OCI-LY3 (cell line): Measurements from ENCODE around the gene NPY2R.
A peak's percentile ranks its signal among the peaks of the same experiment; 100 is the strongest.

Experiments
- H2AFZ ChIP-seq: fragments of 200-600, 300-600 bp; shearing (Covaris generic); 2 replicates; pipeline ENCODE4 v1.6.0; 2014; ENCODE audit warnings: antibody characterized with exemption, low read depth, low read length
- H3K27ac ChIP-seq: fragments of 200-600, 300-600 bp; sonication (generic); 2 replicates; pipeline ENCODE4 v1.5.1; 2014; ENCODE audit warnings: mild to moderate bottlenecking, low read length, moderate library complexity, mixed read lengths
- H3K27me3 ChIP-seq: fragments of 200-600, 300-600 bp; sonication (generic); 2 replicates; pipeline ENCODE4 v1.6.1; 2014; ENCODE audit warnings: low read depth, low read length, mixed read lengths
- H3K36me3 ChIP-seq: fragments of 200-600, 300-600 bp; sonication (generic); replicated peaks from 2 replicates; pipeline ENCODE3; 2014; ENCODE audit warnings: low read depth, low read length, mixed read lengths
- H3K4me1 ChIP-seq: fragments of 300-600, 200-600 bp; sonication (generic); 2 replicates; pipeline ENCODE4 v1.6.1; 2014; ENCODE audit warnings: low read length, mixed read lengths
- H3K4me2 ChIP-seq: fragments of 200-600, 300-600 bp; sonication (generic); 2 replicates; pipeline ENCODE4 v1.6.1; 2014; ENCODE audit warnings: low read length, mixed read lengths
- H3K4me3 ChIP-seq: fragments of 300-600, 200-600 bp; sonication (generic); 2 replicates; pipeline ENCODE4 v1.5.1; 2014; ENCODE audit warnings: antibody characterized with exemption, mild to moderate bottlenecking, low read length, moderate library complexity
- H3K79me2 ChIP-seq: fragments of 300-600, 200-600 bp; shearing (Covaris generic); 2 replicates; pipeline ENCODE4 v1.6.1; 2014; ENCODE audit warnings: mild to moderate bottlenecking, low read length, mixed read lengths
- H3K9ac ChIP-seq: fragments of 300-600, 200-600 bp; shearing (Covaris generic); 2 replicates; pipeline ENCODE4 v1.6.0; 2014; ENCODE audit warnings: mild to moderate bottlenecking, low read length, moderate library complexity
- H3K9me3 ChIP-seq: fragments of 200-600, 300-600 bp; shearing (Covaris generic); 2 replicates; pipeline ENCODE4 v1.6.1; 2014; ENCODE audit warnings: low read length, mixed read lengths; ENCODE audit not compliant: insufficient read depth
- H4K20me1 ChIP-seq: fragments of 200-600, 300-600 bp; sonication (generic); 2 replicates; pipeline ENCODE4 v1.6.1; 2016; ENCODE audit warnings: low read length, mixed read lengths; ENCODE audit not compliant: insufficient read depth
- EZH2phosphoT487 ChIP-seq: fragments of 200-600 bp; shearing (Covaris generic); IDR thresholded peaks from 2 replicates; pipeline ENCODE4 v1.6.1; 2018; ENCODE audit warnings: antibody characterized with exemption, mixed run types, low read depth
- TF ChIP-seq, protein P1 (sequence below): fragments of 200-600, 300-600 bp; sonication (generic); IDR thresholded peaks from 2 replicates; pipeline ENCODE4 v1.5.1; 2014; ENCODE audit warnings: antibody characterized with exemption, low read length, low read depth

NPY2R gene

DNA sequence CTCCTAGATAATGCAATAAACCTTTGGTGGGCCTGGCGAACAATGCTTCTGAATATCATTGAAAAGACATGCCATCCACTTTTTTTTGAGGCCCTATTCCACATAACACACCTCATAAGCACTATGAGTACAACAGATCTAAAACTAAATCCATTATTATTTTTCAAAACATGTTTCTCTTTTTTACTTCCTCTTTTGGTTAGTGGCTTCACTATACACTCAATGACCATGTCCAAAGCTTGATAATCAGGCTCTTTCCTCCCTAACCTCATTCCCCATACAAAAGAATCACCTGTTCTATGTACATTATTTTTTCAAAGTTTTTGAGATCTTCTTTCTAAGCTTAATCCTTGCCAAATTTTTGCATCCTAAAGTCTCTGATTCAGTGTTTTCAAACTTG is 20.4 kb upstream of the NPY2R start:
- no peak overlapping the region for H3K9ac ChIP-seq
- TF ChIP-seq, protein P1, sequence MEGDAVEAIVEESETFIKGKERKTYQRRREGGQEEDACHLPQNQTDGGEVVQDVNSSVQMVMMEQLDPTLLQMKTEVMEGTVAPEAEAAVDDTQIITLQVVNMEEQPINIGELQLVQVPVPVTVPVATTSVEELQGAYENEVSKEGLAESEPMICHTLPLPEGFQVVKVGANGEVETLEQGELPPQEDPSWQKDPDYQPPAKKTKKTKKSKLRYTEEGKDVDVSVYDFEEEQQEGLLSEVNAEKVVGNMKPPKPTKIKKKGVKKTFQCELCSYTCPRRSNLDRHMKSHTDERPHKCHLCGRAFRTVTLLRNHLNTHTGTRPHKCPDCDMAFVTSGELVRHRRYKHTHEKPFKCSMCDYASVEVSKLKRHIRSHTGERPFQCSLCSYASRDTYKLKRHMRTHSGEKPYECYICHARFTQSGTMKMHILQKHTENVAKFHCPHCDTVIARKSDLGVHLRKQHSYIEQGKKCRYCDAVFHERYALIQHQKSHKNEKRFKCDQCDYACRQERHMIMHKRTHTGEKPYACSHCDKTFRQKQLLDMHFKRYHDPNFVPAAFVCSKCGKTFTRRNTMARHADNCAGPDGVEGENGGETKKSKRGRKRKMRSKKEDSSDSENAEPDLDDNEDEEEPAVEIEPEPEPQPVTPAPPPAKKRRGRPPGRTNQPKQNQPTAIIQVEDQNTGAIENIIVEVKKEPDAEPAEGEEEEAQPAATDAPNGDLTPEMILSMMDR = no peak
- TF ChIP-seq EZH2phosphoT487 = no peak

DNA sequence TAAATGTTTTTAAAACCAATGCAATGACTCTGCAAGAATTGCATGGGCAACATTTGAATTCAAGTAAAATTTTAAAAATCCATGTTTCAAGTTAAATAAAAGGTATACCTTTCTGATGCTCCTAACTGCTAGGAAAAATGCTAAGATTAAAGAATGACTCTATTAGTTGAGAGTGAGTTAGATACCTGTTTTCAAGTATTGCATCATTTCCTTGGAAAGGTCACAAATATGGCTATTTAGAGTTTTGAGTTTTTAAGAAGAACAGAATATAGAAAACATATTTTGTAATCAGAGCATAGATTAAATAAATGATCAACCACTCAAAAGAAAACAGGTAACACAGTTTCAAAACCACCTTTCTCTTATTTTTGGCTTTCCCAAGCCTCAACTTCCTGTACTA is 18.3 kb upstream of the NPY2R start:
- no peak overlapping the region for H3K9ac ChIP-seq
- no peaks in the 10 kb centered on the region for H3K36me3 ChIP-seq
- no peaks in the 10 kb centered on the region for H4K20me1 ChIP-seq
- no peak overlapping the region for H3K4me3 ChIP-seq
- H2AFZ ChIP-seq = no peak overlapping the region
- H3K9me3 ChIP-seq = no peaks in the 10 kb centered on the region
- TF ChIP-seq, protein P1 = no peak
- TF ChIP-seq EZH2phosphoT487 = no peak
- H3K79me2 ChIP-seq = no peaks in the 10 kb centered on the region
- H3K4me2 ChIP-seq = no peak overlapping the region
- no peak overlapping the region for H3K27ac ChIP-seq
- no peaks in the 10 kb centered on the region for H3K27me3 ChIP-seq
- peaks cover 10% of the 10 kb centered on the region for H3K4me1 ChIP-seq

More for the DNA sequence above, 20.4 kb upstream of the NPY2R start:
- Histone ChIP-seq H3K4me3 (no peak overlapping the region), H3K9me3 (no peaks in the 10 kb centered on the region), H3K27ac (no peak overlapping the region), H3K4me1 (peaks cover 10% of the 10 kb centered on the region), H4K20me1 (no peaks in the 10 kb centered on the region), H3K27me3 (no peaks in the 10 kb centered on the region), H3K4me2 (no peak overlapping the region; the same call in 1 of the 2 replicates), H2AFZ (no peak overlapping the region), H3K36me3 (no peaks in the 10 kb centered on the region), H3K79me2 (no peaks in the 10 kb centered on the region)

DNA sequence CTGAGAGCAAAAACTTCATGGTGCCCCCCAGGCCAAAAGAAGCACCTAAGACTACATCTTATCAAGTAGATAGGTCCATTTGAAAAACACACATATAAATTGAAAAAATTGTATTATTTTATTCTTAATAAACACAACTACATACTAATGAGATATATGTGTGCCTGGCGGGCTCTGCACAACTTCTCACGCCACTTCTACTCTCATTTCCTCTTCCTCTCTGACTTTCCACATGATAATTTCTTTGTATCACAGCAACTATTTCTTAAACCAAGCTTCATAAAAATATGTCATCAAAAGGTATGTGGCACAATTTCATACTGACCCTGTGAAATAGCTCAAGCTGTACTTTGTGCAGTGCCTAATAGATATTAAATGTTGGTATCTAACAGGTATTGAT is 10.7 kb upstream of the NPY2R start:
- Histone ChIP-seq H3K27ac (no peak overlapping the region), H4K20me1 (no peaks in the 10 kb centered on the region), H3K4me2 (peak overlapping the region; percentile 3; the same call in 1 of the 2 replicates), H3K9me3 (no peaks in the 10 kb centered on the region), H3K27me3 (no peaks in the 10 kb centered on the region), H3K9ac (no peak overlapping the region), H3K36me3 (no peaks in the 10 kb centered on the region), H2AFZ (no peak overlapping the region), H3K79me2 (no peaks in the 10 kb centered on the region), H3K4me3 (no peak overlapping the region), H3K4me1 (peaks cover 9% of the 10 kb centered on the region)
- TF ChIP-seq, protein P1 = no peak
- TF ChIP-seq EZH2phosphoT487 = no peak

DNA sequence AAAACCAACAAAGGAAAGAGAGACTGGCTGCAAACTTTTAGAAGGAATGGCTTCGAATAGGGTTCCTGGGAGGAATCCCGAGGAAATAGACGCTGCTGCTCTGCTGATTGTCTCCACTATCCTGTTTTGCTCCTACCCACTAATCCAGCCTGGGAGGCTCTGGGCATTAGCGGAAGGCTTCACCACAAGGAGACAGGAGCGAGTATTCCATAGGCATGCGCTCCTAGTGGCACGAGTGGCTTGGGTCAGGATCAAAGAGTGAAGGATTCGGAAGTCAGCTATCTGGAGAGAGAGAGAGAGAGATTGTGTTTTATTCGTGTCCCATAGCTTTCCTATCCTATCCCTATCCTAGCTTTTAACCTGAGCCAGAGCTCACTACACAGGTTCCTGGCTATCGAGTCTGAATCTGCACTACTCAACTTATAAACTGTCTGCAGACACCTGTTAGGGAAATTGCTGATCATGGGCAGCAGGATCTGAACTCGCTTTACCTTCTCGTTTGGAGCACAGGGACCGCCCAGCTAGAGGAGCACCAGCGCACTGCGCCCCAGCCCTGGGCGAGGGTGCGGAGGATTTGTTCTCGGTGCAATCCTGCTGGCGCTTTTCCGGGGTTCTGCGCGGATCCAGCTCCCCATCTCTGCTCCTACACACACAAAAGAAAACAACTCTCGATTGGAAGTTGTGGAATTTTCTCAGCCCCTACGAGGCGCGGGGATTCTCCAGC is 740 bp upstream of the NPY2R start:
- Histone ChIP-seq H3K27ac (no peak overlapping the region), H3K4me2 (no peak overlapping the region), H3K4me3 (no peak overlapping the region), H3K27me3 (no peaks in the 10 kb centered on the region), H3K4me1 (no peaks in the 10 kb centered on the region), H3K9ac (no peak overlapping the region), H3K36me3 (no peaks in the 10 kb centered on the region), H3K9me3 (peaks cover 5% of the 10 kb centered on the region; the same call in 1 of the 2 replicates), H3K79me2 (no peaks in the 10 kb centered on the region), H4K20me1 (no peaks in the 10 kb centered on the region), H2AFZ (no peak overlapping the region)
- TF ChIP-seq EZH2phosphoT487 = no peak
- TF ChIP-seq, protein P1 = no peak
